ENCODE data around the gene COL18A1.

Gene COL18A1

DNA sequence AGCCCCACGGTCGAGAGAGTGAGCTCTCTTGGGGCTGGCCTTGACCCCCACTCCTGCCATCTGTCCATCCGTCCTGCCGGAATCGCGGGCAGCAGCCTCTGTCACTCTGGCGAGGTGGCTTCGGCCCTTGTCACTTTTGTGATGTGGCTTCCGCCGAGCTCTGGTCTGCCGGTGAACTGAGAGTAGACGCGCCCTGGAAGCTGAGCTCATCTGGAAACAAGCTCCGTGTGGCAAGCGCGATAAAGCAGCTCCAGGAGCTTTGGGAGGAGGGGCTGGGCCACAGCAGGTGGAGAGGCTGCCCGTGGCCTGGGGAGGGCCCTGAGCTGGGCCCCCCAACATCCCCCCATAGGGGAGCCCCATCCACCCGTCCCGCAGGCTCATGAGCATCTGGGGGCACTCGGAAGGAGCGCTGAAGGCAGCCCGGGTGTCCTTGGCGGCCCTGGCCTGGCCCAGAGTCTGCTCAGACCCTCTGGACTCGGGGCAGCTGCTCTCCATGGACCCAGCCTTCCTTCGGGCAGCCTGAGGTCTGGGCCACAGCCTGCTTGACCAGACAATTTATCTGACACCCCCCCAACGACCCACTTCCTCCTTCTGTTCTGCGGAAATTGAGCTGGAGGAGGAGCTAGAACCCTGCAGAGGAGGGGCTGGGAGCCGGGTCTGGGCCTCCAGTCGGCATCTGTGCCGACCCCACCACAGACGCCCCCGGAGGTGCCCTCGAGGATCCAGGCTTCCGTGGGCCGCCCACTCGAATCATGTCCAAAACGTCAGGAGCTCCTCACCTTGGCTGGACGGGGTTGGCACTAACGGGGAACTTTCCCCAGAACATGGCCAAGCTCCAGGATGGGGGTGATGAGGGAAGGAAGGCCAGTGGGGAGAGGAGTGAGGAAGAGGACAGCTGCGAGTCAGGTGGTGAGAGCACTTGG, 78.2 kb downstream of the COL18A1 start:
- no peak for DNase-seq

DNA sequence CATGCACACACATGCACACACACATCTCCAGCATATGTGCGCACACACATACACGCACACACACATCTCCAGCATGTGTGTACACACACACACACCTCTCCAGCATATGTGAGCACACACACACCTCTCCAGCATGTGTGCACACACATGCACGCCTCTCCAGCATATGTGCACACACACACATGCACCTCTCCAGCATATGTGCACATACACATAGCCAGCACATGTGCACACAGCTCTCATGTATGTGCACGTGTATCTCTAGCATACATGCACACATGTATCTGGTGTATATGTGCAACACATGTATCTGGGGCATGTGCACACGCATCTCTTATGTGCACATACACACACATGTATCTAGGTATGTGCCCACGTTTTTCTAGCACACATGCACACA, 79.4 kb downstream of the COL18A1 start:
- DNase-seq = no peak

- DNase-seq = no peak
Measured at GRCh38 chr21:45485686-45486442, 80.9 kb downstream of the COL18A1 start.

- DNase-seq = no peak
Measured at GRCh38 chr21:45486443-45487160, 81.6 kb downstream of the COL18A1 start.

- DNase-seq = no peak
Measured at GRCh38 chr21:45487161-45487806, 82.3 kb downstream of the COL18A1 start.

DNA sequence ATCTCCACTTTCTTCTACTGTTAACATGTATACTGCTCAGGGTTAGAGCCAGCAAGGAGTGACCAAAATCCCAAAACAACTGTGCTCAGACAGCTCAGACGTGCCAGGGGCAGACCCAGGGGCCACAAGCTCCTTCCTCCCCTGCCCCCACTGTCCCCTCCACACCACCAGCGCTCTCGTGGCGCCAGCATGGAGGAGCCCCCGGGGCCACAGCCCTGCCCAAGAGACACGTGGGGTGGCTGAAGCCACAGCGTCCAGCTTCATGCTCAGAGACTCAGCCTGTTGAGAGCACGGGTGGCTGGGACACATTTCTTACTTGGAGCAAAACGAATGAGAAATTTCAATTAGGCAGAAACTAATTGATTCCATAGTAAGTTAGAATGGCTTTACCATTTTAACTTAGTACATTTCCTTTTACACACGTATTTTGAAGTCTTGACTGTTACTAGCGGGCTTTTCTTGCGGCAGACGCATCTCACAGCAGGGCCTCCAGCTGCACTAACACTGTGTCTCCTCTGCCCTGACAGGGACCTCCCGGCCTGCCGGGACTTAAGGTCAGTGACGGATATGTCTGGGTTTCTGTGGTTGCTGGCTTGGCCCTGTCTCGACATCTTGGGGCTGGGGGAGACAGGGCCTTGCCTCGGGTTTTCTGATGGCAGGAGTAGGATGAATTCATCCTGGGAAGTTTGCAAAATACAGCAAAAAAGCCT, 83.1 kb downstream of the COL18A1 start:
- DNase-seq = no peak

DNA sequence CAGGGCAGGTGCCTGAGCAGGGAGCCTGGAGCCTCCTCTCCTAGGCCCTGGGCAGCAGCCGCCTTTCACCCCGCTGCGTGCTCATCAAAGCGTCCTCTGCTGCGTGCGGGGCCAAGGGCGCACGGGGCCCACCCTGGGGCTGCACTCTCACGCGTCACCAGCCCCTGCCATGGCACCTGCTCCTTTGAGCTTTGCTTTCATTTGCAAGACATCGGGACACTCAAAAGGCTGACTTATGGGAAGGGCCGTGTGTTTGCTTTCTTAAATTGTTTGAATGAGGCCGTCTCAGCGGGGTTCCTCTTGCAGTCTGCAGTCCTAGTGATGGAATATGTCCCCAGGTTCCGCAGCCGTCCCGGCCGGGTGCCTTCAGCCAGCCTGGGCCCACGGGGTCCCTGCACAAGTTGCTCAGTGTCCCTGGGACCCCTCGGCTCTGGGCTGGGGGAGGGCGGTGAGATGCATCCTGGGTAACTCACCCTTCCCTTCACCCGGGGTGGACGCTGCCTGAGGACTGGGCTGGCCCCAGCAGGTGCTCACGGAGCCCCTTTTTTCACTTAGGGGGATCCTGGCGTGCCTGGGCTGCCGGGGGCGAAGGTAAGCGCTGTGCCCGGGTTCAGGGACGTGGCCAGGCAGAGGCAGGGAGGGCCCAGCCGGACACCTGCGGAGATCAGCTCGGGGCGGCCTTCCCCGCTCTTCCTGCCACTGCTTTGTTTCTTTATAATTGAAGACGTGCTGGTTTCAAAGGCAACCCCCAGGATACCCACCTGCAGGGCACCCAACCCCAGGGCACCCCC, 84.2 kb downstream of the COL18A1 start:
- DNase-seq = no peak

DNA sequence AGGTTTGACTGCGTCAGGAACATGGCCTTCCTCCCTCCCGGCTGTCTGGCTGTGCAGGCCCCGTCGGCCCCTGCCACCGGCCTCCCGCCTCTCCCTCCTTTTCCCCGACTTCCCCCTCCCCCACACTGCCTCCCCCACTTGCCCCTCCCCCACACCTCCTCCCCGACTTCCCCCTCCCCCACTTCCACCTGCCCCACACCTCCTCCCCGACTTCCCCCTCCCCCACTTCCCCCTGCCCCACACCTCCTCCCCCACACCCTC, 84.7 kb downstream of the COL18A1 start:
- DNase-seq = no peak

DNA sequence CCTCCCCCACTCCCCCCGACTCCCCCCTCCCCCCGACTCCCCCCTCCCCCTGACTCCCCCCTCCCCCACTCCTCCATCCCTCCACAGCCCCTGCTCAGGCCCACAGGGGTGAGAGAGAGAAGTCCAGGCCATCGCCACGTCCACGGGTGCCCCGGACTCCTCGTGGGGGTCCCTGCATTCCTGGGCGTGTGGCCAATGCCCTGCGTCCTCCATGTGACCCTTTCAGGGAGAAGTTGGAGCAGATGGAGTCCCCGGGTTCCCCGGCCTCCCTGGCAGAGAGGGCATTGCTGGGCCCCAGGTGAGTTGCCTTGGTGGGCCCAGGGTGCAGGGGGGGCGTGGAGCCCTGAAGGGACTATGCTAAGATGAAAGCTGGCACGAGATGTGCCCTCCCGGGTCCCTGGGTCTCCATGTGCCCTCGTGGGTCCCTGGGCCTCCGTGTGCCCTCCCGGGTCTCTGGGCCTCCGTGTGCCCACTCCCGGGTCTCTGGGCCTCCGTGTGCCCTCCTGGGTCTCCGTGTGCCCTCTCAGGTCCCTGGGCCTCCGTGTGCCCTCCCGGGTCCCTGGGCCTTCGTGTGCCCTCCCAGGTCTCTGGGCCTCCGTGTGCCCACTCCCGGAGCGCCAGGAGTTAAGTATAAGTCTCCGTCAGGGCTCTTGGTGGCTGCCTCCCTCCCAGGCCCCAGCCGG, 85.2 kb downstream of the COL18A1 start:
- no peak for DNase-seq

DNA sequence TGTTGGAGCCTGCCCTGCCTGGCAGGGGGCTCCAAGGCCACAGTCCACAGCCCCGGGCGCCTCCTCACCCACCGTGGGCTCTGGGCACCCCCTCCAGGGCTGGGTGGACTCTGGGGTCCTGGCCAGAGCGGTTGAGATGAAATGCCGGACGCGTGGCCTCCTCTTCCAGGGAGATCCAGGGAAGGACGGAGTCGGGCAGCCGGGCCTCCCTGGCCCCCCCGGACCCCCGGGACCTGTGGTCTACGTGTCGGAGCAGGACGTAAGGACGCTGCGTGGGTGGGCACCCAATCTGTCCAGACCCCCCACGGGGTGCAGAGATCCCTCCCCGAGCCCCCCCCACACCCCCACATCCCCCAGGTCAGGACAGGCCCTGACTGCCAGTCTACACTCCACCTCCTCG, 86.1 kb downstream of the COL18A1 start:
- DNase-seq = no peak

DNA sequence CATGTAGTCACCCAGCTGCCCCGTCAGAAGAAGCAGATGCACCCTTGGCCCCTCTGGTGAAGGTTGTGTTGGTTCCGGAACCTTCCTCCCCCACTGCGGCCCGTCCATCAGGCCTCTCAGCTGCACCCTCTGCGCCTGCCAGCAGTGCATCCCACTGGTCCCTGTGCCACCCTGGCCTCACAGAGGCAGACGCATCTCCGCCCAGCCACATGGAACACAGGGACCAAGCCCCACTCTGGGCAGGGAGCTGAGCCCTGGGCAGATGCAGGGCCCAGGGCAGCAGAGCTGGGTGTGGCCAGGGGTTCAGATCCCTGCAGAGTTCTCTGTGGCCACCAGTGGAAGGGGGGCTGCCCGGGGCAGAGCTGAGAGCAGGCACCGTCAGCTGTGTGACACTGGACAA, 86.7 kb downstream of the COL18A1 start:
- DNase-seq = no peak

GRCh38 chr21:45492765-45493164, 87.8 kb downstream of the COL18A1 start:
- DNase-seq = no peak

- DNase-seq = no peak
Measured at GRCh38 chr21:45493401-45494001, 88.5 kb downstream of the COL18A1 start.

DNA sequence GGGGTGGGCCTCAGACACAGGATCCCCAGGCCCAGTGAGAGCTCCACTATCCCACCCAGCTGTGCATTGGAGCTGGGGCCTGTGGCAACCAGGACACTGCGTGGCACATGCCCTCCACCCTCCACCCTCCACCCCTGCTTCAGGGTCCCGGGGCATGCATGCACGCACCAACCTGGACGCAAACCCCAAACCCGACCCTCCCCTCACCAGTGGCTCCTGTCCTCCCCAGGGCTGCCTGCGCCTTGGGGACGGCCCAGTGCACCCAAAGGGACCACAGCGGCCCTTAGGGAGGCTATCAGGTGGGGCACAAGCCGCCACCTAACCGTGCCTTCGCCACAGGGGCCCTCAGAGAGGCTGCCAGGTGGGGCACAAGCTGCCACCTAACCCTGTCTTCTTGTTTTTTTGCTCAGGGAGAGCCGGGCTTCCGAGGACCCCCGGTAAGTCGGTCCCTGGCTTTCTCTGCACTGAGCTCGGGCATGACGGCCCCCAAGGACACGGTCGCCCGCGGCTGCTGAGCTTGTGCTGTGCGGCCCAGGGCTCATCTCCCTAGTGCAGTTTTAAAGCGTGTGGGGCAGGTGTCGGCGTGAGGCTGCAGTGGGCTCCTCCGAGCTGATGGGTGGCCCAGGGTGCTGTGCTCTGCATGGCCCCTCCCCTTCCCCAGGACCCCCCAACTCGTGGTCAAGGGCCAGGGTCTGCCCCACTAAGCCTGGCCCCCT, 89.3 kb downstream of the COL18A1 start:
- no peak for DNase-seq

DNA sequence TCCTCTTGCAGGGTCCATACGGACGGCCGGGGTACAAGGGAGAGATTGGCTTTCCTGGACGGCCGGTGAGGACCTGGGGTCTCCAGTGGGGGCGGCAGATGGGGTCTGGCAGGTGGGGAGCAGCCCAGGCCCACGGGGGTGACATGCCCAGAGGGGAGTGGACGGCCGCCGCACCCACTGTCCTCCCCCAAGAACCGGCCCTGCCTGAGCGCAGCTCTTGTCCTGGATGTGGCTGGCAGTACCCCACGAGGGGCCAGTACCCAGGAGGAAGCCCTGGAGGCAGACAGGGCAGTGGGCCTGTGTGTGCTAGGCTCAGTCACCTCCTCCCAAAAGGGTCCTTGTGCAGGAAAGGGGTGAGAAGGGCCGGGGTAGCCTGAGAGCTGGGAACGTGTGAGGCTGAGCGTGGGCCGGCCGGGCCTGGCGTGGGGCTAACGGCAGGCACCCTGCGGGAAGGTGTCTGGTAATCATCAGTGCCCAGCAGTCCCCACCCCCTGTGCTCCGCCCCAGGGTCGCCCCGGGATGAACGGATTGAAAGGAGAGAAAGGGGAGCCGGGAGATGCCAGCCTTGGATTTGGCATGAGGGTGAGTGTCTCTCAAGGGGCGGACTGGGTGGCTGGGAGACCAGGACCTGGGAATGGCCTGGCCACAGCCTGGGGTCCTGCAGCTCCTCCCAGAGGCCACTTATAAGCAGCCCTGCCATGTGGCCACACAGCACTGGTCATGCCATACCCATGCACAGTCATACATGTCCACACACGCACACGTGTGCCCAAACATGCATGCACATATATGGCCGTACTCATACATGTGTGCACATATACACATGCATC, 90.1 kb downstream of the COL18A1 start:
- DNase-seq = no peak

DNA sequence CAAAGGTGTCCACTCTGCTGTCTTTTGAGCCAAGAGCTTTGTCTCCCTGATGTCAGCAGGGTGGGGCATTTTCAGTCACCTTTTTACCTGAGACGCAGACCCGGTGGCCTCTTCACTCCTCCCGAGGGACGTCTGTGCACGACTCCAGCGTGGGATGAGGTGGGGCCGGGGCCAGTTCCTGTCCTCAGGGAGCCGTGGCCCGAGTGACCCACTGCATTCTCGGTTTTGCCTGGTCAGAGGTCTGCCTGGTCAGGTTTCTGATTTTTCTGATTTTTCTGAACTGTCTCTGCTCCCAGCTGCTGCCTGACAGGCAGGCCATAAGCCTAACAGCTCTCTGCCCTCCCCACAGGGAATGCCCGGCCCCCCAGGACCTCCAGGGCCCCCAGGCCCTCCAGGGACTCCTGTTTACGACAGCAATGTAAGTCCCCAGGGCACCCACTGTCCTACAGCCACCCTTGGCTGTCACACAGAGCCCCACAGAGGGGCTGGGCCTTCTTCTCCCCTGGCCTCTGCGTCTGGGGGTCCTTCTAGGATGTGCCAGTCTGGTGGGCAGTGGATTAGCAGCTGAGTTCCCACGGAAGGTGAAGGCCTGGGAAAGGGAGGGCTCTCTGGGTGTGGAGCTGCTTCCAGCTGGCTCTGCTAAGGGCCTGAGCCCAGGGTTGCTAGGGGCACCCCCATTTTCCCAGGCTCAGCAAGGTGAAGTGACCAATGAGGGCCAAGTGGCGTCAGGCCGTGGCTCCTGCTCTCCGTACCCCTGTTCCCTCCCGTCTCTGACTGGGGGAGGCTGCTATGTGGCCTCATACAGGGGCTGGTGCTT, 91.4 kb downstream of the COL18A1 start:
- DNase-seq = no peak

DNA sequence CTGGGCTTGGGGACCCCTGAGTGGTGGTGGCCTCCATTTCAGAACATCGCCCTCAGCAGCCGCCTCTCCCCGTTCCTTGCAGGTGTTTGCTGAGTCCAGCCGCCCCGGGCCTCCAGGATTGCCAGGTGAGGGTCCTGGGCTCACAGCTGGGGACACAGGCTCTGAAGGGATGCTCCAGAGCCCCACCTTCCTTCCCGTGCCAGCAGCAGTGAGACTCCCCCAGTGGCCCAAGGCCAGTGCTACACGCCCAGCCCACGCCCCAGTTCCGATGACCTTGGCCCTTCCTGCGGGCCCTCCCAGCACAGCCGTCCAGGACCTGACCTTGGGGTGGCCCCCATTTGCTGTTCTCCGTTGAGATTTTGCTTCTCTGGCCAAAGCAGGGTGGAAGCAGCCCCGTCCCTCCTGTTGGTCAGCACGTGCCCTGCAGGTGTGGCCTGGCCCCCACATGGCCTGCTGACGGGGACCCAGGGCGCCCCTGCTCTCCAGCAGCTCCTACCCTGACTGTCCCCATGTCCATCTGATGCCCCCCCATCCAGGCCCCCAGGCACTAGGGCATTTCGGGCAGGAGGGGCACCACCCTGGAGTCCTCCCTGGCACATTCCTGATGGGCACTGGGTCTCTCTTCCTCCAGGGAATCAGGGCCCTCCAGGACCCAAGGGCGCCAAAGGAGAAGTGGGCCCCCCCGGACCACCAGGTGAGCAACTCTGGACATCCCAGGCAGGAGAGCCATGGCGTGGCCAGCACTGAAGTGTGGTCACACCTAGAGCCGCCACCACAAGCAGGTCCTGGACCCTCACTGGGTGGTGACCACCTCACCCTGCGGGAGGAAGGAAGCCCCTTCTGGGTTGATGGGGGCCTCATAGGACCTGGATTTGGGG, 92.2 kb downstream of the COL18A1 start:
- DNase-seq = no peak

All from DMS 273 treated with DMSO at 0.1 percent for 48 hours (cell line).